Hematopoietic multipotent progenitor cell treated with erythropoietin and hydrocortisone succinate and interleukin-3 and kit ligand, for 15 days (in vitro differentiated cells): ENCODE data around the gene PRKCD.

Experiments used
- DNase-seq: peaks from one replicate; pipeline ENCODE4 v3.0.0-alpha.2; 2015; ENCODE audit warnings: low spot score

The PRKCD gene

GRCh38 chr3:53170325-53171063 is 9.5 kb downstream of the PRKCD start:
- DNase-seq: no peak

GRCh38 chr3:53171064-53171418 is 10.0 kb downstream of the PRKCD start:
- DNase-seq: no peak

- DNase-seq: no peak
These were observed 11.0 kb downstream of the PRKCD start for GRCh38 chr3:53171827-53172505.

DNA sequence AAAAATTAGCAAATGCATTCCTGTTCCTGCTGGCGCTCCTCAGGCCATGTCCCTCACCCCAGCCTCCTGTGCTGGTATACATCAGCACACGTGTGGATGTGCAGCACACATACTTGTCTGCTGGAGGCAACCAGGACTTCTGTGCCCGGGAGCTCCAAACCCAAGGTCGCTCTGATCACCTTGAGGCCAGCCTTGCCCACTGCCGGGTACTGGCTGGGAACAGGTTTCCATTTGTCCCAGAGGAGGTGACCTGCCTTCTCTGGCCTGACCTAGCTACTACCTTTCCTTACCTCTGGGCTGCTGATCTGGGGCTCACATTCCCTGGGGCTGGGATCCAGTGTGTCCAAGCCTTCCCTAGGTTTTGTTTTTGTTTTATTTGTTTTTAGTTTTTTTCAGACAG is 12.1 kb downstream of the PRKCD start:
- DNase-seq: no peak

DNA sequence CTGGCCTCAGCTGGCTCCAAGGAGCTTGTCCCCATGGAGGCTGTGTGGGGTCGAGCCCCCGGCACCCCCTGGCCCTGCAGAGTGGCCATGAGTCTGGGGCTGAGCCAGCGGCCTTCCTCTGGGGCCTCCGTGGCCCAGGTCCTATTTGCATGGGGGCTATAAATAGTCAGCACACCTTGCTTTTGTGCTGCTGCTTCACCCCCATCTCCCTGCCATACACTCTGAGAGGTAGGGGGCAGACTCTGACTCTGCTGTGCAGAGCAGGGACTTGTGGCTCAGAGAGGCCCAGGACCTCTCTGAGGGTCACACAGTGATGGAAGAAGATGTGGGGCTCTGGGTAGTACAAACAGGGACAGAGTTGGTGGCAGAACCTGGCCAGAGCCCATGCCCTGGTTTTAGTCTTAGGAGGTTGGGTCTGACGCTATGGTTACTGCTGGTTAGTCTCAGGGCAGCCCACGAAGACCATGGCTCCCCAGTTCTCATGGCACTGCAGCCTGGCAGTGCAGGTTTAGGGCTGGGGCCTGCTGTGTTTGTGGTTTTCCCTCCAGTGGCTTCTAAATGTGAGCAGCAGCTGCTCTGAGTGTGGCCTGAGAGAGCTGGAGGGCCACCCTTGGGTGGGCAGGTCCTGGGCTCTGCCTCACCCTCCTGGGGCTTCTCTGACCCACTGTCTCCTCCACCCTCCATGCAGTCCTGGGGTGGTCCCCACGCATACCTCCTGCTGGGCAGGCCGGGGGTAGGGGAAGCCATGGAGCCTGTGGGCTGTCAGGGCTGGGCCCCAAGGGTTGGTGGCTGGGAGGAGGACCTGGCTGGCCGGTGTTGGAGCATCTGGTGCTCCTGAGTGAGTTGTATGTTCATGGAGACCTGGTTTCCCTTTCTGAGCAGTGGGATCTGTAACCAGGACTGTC is 13.6 kb downstream of the PRKCD start:
- DNase-seq: no peak

DNA sequence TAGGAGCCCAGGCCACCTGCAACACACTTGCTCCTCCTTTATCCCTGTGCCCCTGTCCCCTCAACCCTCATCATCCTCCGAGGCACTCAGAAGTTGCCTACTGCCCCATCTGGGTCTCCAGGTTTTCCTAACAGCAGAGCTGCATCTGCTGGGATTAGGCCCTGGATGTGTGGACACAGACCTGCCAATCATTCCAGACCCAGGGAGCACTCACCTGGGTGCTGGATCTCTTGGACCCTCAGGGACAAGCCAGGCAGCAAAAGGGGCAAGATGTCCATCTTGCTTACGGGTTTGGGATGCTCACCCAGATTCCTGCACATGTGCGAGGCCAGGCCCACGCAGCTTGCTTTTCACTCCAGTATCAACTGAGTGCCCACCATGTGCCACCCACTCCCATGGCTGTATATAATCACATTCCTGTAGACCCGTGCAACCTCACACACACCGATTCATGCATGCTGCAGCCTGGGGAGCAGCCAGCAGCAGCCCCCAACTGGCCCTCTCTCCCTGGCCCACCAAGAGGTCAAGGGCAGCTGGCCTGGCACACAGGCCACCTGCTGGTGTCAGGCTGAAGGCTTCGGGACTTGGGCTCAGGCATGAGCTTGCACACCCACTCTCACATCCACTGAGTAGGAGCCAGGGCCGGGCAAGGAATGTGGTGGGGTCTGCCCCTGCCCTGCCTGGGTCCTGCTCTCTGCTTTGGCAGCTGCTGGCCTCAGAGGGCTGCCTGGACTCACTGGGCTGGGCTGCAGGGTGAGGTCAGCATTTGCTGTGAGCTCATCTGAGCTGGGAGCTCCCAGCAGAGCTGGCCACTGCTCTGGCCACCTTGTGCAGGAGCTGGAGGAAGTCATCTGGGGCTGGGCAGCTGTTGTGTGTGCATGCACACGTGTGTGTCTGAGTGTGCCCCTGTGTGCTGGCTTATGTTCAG is 14.9 kb downstream of the PRKCD start:
- no peak for DNase-seq

GRCh38 chr3:53178246-53178645 is 17.2 kb downstream of the PRKCD start:
- DNase-seq: no peak

DNA sequence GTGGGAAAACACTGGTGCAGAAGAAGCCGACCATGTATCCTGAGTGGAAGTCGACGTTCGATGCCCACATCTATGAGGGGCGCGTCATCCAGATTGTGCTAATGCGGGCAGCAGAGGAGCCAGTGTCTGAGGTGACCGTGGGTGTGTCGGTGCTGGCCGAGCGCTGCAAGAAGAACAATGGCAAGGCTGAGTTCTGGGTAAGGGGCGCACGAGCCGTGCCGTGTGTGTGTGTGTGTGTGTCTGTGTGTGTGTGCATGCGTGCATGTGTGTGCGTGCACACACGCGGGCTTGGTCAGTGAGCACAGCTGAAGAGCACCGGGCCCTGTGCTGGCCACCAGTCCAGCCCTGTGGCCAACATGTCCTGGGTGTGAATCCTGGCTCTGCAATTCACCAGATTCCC is 18.6 kb downstream of the PRKCD start:
- no peak for DNase-seq

- DNase-seq: no peak
These were observed 19.5 kb downstream of the PRKCD start for GRCh38 chr3:53180305-53181023.

GRCh38 chr3:53181024-53181371 is 20.0 kb downstream of the PRKCD start:
- DNase-seq: no peak

DNA sequence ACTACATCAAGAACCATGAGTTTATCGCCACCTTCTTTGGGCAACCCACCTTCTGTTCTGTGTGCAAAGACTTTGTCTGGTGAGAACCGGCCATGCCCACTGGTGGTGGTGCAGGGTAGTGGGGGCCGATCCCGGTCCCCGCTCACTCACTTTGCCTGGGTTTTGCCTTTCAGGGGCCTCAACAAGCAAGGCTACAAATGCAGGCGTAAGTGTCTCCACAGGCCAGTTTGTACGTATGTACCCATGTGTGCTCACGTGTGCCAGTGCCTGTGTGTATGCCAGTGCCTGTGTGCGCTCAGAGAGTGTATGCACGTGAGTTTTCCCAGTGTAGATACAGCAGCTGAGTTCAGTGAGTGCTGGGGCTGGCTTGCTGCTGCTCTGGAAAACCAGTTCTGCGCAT is 20.5 kb downstream of the PRKCD start:
- no peak for DNase-seq

DNA sequence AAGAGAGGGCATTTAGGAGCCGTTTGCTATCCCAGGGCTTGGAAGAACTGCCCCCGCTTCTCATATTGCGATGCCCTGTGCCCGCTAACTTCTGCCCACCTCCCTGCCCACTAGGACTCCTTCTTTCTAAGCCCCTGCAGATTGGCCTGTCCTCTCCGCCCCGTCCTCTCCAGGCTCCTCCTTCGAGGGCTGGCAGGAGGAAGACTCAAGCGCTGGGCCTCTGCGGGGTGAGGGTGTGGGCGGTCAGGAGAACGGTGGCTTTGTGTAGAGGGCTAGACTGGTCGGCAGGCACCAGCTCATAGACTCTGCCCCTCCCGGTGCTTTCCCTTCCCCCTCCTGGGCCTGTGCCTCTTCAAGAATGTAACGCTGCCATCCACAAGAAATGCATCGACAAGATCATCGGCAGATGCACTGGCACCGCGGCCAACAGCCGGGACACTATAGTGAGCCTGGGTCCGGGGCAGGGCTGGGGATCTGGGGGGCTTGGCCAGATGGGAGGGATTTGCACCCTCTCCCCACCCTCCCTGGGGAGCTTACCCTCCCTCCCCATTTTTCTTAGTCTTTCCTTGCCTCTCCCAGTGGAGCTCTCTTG is 21.9 kb downstream of the PRKCD start:
- no peak for DNase-seq

GRCh38 chr3:53183514-53183913 is 22.5 kb downstream of the PRKCD start:
- DNase-seq: no peak

GRCh38 chr3:53184701-53185100 is 23.7 kb downstream of the PRKCD start:
- no peak for DNase-seq

- DNase-seq: no peak
These were observed 24.9 kb downstream of the PRKCD start for GRCh38 chr3:53185761-53186465.

- no peak for DNase-seq
These were observed 25.7 kb downstream of the PRKCD start for GRCh38 chr3:53186726-53187125.

- no peak for DNase-seq
These were observed 26.4 kb downstream of the PRKCD start for GRCh38 chr3:53187430-53187829.

DNA sequence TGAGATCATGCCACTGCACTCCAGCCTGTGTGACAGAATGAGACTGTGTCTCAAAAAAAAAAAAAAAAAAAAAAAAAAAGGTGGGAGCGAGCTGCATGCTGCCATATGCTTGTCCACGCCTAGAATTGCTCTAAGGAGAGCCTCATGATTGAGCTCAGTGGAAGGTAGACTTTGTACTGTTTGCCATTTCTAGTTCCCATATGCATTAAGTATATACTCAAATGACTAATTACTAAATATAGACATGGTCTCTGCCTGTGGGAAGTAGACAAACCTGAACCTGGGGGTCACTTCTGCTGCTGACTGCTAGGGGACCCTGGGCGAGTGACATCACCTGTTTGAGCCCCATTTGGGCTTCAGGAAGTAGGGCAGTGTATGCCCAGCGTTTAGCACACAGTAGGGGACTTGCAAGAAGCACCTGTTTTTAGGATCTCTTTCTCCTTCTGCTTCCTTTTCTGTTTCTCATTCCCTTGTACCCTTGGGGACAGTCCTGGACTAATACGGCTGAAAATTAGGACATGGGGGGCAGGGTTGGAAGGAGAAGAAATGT is 27.2 kb downstream of the PRKCD start:
- DNase-seq: no peak

GRCh38 chr3:53188720-53189119 is 27.7 kb downstream of the PRKCD start:
- no peak for DNase-seq

DNA sequence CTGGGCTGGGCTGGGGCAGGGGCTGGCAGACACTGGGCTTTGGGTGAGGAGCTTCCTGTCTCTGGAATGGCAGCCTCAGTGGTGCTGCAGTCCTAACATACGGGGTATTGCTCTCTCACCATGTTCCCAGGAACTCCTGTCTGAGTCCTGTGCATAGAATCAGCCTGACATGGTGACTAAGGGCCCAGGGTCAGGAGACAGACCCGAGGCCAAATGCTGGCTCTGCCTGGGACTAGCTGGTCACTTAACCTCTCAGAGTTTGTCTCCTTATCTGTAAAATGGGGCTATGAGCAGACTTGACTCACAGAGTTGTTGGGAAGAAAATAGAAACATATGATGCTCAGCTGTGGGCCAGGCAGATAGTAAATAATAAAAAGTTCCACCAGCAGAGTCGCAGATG is 28.3 kb downstream of the PRKCD start:
- no peak for DNase-seq
